ENCODE measurements around the gene KRTAP9-6. TPM values are rescaled to one million over a fixed set of nuclear protein-coding genes. Genes with fewer than 3 reads are reported as not detected.

The KRTAP9-6 gene
- not detected in 2 replicates for total RNA-seq (2013; cell fraction: nucleolus; rRNA removed)
- total RNA-seq (2014; rRNA removed): not detected in 2 replicates
- total RNA-seq (2014; rRNA removed; fragmentation: Illumina TruSeq; extraction: Trizol): not detected in 2 replicates
- not detected in 2 replicates for total RNA-seq (2021)
- not detected for polyA plus RNA-seq (2011; ENCODE audit: low read depth)
- polyA plus RNA-seq (2011; rRNA removed): not detected in 2 replicates
- not detected in 2 replicates for polyA plus RNA-seq (2011; cell fraction: cytosol; rRNA removed)
- not detected in 2 replicates for polyA plus RNA-seq (2011; cell fraction: nucleus; rRNA removed)
- polyA plus RNA-seq (2012): not detected in 2 replicates
- polyA plus RNA-seq (2014; fragmentation: Illumina TruSeq; extraction: Trizol): not detected in 2 replicates
- not detected for polyA plus RNA-seq (2014; fragmentation: Nextera tagmentation; extraction: Ambion mirVana)
- not detected in 2 replicates for polyA plus RNA-seq (2014; rRNA removed)
- not detected for polyA plus RNA-seq (2016; fragmentation: Nextera tagmentation; extraction: Ambion mirVana)
- polyA minus RNA-seq (2011; rRNA and poly(A)+ RNA removed): not detected in 2 replicates
- not detected in 2 replicates for polyA minus RNA-seq (2011; cell fraction: cytosol; rRNA and poly(A)+ RNA removed)
- not detected in 2 replicates for polyA minus RNA-seq (2011; cell fraction: nucleus; rRNA and poly(A)+ RNA removed)
- Bru-seq, nascent RNA: not detected
- not detected for BruChase-seq, experiment 1, labeled RNA remaining after a 6-hour chase
- not detected for BruChase-seq, experiment 2, labeled RNA remaining after a 2-hour chase
- long read RNA-seq, experiment 1: 0 reads
- long read RNA-seq, experiment 2: 0 reads

- H3K79me2 ChIP-seq (ENCODE audit: control insufficient read depth, insufficient read depth, low read length): no peaks in the 10 kb centered on the region
- RAD21 ChIA-PET (ENCODE audit: unreplicated experiment): interaction anchor here (1.3 kb wide), 1 partner anchor 12 kb away, joined by 3 read pairs; no protein-coding TSS in a partner anchor
- CTCF ChIA-PET: no interaction called here
- no peaks in the 10 kb centered on the region; a peak in 1 of 4 replicates for H3K27me3 ChIP-seq (replicated peaks in 1 of 2; ENCODE audit: control insufficient read depth in 2 of 2, insufficient read depth in 2 of 2, low read length in 1 of 2)
- SMC1A ChIA-PET (ENCODE audit: uncharacterized antibody, unreplicated experiment): no interaction called here
- intact Hi-C loops (cut with micrococcal nuclease; ENCODE audit: unreplicated experiment): no loop called here
- no peak within 1 kb of the TSS for H3K27ac ChIP-seq (ENCODE audit: control insufficient read depth, insufficient read depth)
- H3K9ac ChIP-seq (ENCODE audit: control insufficient read depth, insufficient read depth, low read length): no peak within 1 kb of the TSS
- in situ Hi-C loops (cut with MboI): no loop called here
- no peak within 1 kb of the TSS for H2AFZ ChIP-seq (ENCODE audit: control insufficient read depth, low read depth, low read length)
- no peak within 1 kb of the TSS for H3K4me2 ChIP-seq (ENCODE audit: control insufficient read depth, insufficient read depth)
- no peaks in the 10 kb centered on the region for H3K4me1 ChIP-seq (ENCODE audit: control insufficient read depth, insufficient read depth, low read length)
- H3K4me3 ChIP-seq: no peak within 1 kb of the TSS
- BruUV-seq (replicated peaks): no TSS peak
- 3% methylated on average over 2 of the region's 2 CpGs for WGBS (ENCODE audit: insufficient coverage, insufficient replicate concordance, low lambda C conversion rate, missing lambda C conversion rate)
- no peaks in the 10 kb centered on the region for H4K20me1 ChIP-seq (ENCODE audit: control insufficient read depth, insufficient read depth)
- ATAC-seq (no peak), FAIRE-seq (no peak), DNase-seq (ENCODE audit: low read depth, low spot score) (no peak)
- no peaks in the 10 kb centered on the region for H3K36me3 ChIP-seq (ENCODE audit: control insufficient read depth in 2 of 2, insufficient read depth in 2 of 2, low read length in 1 of 2)
- POLR2A ChIA-PET: no interaction called here
- H3K9me3 ChIP-seq (replicated peaks; ENCODE audit: control insufficient read depth, insufficient read depth, low read length): no peaks in the 10 kb centered on the region
- TF ChIP-seq NFYA (IDR thresholded peaks at IDR 0.05; ENCODE audit: borderline replicate concordance, low read depth, low read length) (no peak), IRF5 (IDR thresholded peaks at IDR 0.05; ENCODE audit: borderline replicate concordance) (no peak), ZBED1 (IDR thresholded peaks at IDR 0.05; ENCODE audit: borderline replicate concordance) (no peak), MTA2 (IDR thresholded peaks at IDR 0.05; ENCODE audit: low read depth) (no peak), CHD1 (IDR thresholded peaks at IDR 0.05; ENCODE audit: low read depth, low read length) (no peak)
- TF ChIP-seq, protein P1, sequence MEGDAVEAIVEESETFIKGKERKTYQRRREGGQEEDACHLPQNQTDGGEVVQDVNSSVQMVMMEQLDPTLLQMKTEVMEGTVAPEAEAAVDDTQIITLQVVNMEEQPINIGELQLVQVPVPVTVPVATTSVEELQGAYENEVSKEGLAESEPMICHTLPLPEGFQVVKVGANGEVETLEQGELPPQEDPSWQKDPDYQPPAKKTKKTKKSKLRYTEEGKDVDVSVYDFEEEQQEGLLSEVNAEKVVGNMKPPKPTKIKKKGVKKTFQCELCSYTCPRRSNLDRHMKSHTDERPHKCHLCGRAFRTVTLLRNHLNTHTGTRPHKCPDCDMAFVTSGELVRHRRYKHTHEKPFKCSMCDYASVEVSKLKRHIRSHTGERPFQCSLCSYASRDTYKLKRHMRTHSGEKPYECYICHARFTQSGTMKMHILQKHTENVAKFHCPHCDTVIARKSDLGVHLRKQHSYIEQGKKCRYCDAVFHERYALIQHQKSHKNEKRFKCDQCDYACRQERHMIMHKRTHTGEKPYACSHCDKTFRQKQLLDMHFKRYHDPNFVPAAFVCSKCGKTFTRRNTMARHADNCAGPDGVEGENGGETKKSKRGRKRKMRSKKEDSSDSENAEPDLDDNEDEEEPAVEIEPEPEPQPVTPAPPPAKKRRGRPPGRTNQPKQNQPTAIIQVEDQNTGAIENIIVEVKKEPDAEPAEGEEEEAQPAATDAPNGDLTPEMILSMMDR (IDR thresholded peaks at IDR 0.05 in 2 of 3, conservative IDR thresholded peaks at IDR 0.05 in 1 of 3; ENCODE audit: control insufficient read depth in 2 of 3, extremely low read depth in 1 of 3, insufficient read depth in 1 of 3, low read depth in 3 of 3, low read length in 3 of 3): no peak
- TF ChIP-seq, protein P2, sequence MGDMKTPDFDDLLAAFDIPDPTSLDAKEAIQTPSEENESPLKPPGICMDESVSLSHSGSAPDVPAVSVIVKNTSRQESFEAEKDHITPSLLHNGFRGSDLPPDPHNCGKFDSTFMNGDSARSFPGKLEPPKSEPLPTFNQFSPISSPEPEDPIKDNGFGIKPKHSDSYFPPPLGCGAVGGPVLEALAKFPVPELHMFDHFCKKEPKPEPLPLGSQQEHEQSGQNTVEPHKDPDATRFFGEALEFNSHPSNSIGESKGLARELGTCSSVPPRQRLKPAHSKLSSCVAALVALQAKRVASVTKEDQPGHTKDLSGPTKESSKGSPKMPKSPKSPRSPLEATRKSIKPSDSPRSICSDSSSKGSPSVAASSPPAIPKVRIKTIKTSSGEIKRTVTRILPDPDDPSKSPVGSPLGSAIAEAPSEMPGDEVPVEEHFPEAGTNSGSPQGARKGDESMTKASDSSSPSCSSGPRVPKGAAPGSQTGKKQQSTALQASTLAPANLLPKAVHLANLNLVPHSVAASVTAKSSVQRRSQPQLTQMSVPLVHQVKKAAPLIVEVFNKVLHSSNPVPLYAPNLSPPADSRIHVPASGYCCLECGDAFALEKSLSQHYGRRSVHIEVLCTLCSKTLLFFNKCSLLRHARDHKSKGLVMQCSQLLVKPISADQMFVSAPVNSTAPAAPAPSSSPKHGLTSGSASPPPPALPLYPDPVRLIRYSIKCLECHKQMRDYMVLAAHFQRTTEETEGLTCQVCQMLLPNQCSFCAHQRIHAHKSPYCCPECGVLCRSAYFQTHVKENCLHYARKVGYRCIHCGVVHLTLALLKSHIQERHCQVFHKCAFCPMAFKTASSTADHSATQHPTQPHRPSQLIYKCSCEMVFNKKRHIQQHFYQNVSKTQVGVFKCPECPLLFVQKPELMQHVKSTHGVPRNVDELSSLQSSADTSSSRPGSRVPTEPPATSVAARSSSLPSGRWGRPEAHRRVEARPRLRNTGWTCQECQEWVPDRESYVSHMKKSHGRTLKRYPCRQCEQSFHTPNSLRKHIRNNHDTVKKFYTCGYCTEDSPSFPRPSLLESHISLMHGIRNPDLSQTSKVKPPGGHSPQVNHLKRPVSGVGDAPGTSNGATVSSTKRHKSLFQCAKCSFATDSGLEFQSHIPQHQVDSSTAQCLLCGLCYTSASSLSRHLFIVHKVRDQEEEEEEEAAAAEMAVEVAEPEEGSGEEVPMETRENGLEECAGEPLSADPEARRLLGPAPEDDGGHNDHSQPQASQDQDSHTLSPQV (IDR thresholded peaks at IDR 0.05): no peak
- TF ChIP-seq, protein P3, sequence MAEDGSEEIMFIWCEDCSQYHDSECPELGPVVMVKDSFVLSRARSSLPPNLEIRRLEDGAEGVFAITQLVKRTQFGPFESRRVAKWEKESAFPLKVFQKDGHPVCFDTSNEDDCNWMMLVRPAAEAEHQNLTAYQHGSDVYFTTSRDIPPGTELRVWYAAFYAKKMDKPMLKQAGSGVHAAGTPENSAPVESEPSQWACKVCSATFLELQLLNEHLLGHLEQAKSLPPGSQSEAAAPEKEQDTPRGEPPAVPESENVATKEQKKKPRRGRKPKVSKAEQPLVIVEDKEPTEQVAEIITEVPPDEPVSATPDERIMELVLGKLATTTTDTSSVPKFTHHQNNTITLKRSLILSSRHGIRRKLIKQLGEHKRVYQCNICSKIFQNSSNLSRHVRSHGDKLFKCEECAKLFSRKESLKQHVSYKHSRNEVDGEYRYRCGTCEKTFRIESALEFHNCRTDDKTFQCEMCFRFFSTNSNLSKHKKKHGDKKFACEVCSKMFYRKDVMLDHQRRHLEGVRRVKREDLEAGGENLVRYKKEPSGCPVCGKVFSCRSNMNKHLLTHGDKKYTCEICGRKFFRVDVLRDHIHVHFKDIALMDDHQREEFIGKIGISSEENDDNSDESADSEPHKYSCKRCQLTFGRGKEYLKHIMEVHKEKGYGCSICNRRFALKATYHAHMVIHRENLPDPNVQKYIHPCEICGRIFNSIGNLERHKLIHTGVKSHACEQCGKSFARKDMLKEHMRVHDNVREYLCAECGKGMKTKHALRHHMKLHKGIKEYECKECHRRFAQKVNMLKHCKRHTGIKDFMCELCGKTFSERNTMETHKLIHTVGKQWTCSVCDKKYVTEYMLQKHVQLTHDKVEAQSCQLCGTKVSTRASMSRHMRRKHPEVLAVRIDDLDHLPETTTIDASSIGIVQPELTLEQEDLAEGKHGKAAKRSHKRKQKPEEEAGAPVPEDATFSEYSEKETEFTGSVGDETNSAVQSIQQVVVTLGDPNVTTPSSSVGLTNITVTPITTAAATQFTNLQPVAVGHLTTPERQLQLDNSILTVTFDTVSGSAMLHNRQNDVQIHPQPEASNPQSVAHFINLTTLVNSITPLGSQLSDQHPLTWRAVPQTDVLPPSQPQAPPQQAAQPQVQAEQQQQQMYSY (CRISPR knock-in tag; IDR thresholded peaks at IDR 0.05): no peak
Observed at GRCh38 chr17:41265078-41265477, at the start of gene KRTAP9-6. KRTAP9-6 (plus strand) TSS chr17:41265378; CDS start chr17:41265378, 0 bp downstream.
